ENCODE measurements around the gene ZFP90.
A peak's percentile ranks its signal among the peaks of the same experiment; 100 is the strongest.

The ZFP90 gene

DNA sequence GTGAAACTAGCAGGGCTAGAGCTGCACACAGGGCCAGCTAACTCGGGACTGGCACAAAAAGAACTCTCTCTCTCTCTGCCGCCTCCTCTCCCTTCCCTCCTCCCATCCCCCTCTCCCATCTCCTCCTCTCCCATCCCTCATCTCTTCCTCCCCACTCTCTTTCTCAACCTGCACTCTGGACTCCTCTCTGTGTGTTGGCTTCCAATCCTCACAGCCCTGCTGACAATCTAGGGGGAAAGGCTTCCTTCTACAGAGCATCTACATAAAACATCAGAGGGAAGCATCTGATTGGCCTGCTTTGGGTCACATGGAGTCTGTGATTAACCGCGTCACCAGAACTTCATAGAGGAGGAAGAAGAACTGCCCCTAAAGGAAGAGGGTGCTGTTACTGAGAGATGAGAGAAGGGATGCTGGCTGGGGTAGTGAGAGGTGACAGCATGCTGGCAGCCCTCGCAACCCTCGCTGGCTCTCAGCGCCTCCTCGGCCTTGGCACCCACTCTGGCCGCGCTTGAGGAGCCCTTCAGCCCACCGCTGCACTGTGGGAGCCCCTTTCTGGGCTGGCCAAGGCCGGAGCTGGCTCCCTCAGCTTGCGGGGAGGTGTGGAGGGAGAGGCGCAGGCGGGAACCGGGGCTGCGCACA lies 12.8 kb upstream of the ZFP90 start:
- no CpG with 5 or more reads among the region's 17 CpGs for WGBS (ENCODE audit: extremely low coverage, insufficient coverage, insufficient read length)

DNA sequence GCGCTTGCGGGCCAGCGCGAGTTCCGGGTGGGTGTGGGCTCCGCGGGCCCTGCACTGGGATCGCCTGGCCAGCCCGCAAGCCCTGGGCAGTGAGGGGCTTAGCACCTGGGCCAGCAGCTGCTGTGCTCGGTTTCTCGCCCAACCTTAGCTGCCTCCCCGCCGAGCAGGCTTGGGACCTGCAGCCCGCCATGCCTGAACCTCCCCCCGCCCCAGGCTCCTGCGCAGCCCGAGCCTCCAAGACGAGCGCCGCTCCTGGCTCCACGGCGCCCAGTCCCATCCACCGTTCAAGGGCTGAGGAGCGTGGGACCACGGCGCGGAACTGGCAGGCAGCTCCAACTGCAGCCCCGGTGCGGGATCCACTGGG lies 12.3 kb upstream of the ZFP90 start:
- no peak overlapping the region for H3K9ac ChIP-seq (ENCODE audit: low read length)
- no peak overlapping the region for H2AFZ ChIP-seq (ENCODE audit: insufficient read depth, low read length, poor library complexity)
- no peak overlapping the region for H3K27ac ChIP-seq (ENCODE audit: low read depth, low read length)
- peaks cover 6% of the 10 kb centered on the region for H3K79me1 ChIP-seq (ENCODE audit: low read length)
- H2BK12ac ChIP-seq (ENCODE audit: low read length), result no peak overlapping the region
- no peak for DNase-seq
- no peak overlapping the region for H3K23ac ChIP-seq (ENCODE audit: low read length)
- no peak overlapping the region for H3K14ac ChIP-seq (ENCODE audit: low read length)
- H3K36me3 ChIP-seq (ENCODE audit: control insufficient read depth in 1 of 2, insufficient read depth in 2 of 2, low read length in 2 of 2), result no peaks in the 10 kb centered on the region
- H3K4ac ChIP-seq (ENCODE audit: low read depth, low read length), result no peak overlapping the region
- H2BK5ac ChIP-seq (ENCODE audit: low read depth, low read length, poor library complexity), result no peak overlapping the region
- H2BK120ac ChIP-seq (ENCODE audit: insufficient read depth, low read length, poor library complexity), result no peak overlapping the region
- no peak overlapping the region for H4K12ac ChIP-seq (ENCODE audit: low read depth, low read length)
- H3K27me3 ChIP-seq (ENCODE audit: insufficient read depth, low read length), result no peaks in the 10 kb centered on the region
- no peak overlapping the region for H4K8ac ChIP-seq (ENCODE audit: low read depth, low read length)
- H4K91ac ChIP-seq (ENCODE audit: low read depth, low read length), result no peak overlapping the region
- no peaks in the 10 kb centered on the region for H3K79me2 ChIP-seq (ENCODE audit: control insufficient read depth, insufficient read depth, low read length, poor library complexity)
- no CpG with 5 or more reads among the region's 29 CpGs for WGBS (ENCODE audit: extremely low coverage, insufficient coverage, insufficient read length)
- H2AK5ac ChIP-seq (ENCODE audit: low read length), result no peak overlapping the region
- peaks cover 9 to 12% of the 10 kb centered on the region in 2 experiments for H3K4me1 ChIP-seq (ENCODE audit: control insufficient read depth in 1 of 2, insufficient read depth in 2 of 2, low read length in 2 of 2)
- H3K18ac ChIP-seq (ENCODE audit: low read length), result no peak overlapping the region
- no peak overlapping the region for H3K4me2 ChIP-seq (ENCODE audit: low read length)
- no peak overlapping the region for H3K4me3 ChIP-seq (ENCODE audit: low read depth, low read length)
- H3K9me3 ChIP-seq (ENCODE audit: insufficient read depth, low read depth, low read length), result peaks cover 2% of the 10 kb centered on the region

More for the DNA sequence above, 12.8 kb upstream of the ZFP90 start:
- Histone ChIP-seq H2BK120ac (ENCODE audit: insufficient read depth, low read length, poor library complexity) (no peak overlapping the region), H3K23ac (ENCODE audit: low read length) (no peak overlapping the region), H2BK5ac (ENCODE audit: low read depth, low read length, poor library complexity) (no peak overlapping the region), H4K12ac (ENCODE audit: low read depth, low read length) (no peak overlapping the region), H3K4me2 (ENCODE audit: low read length) (no peak overlapping the region), H3K4me3 (ENCODE audit: low read depth, low read length) (no peak overlapping the region), H3K36me3 (ENCODE audit: control insufficient read depth in 1 of 2, insufficient read depth in 2 of 2, low read length in 2 of 2) (no peaks in the 10 kb centered on the region), H3K4ac (ENCODE audit: low read depth, low read length) (no peak overlapping the region), H3K9me3 (ENCODE audit: insufficient read depth, low read depth, low read length) (peaks cover 2% of the 10 kb centered on the region), H2AK5ac (ENCODE audit: low read length) (no peak overlapping the region), H3K9ac (ENCODE audit: low read length) (no peak overlapping the region), H3K27me3 (ENCODE audit: insufficient read depth, low read length) (no peaks in the 10 kb centered on the region), H3K27ac (ENCODE audit: low read depth, low read length) (no peak overlapping the region), H3K79me1 (ENCODE audit: low read length) (peaks cover 6% of the 10 kb centered on the region), H3K79me2 (ENCODE audit: control insufficient read depth, insufficient read depth, low read length, poor library complexity) (no peaks in the 10 kb centered on the region), H3K4me1 (ENCODE audit: control insufficient read depth in 1 of 2, insufficient read depth in 2 of 2, low read length in 2 of 2) (peaks cover 9 to 12% of the 10 kb centered on the region in 2 experiments), H3K14ac (ENCODE audit: low read length) (no peak overlapping the region), H3K18ac (ENCODE audit: low read length) (no peak overlapping the region), H2BK12ac (ENCODE audit: low read length) (no peak overlapping the region), H2AFZ (ENCODE audit: insufficient read depth, low read length, poor library complexity) (no peak overlapping the region), H4K91ac (ENCODE audit: low read depth, low read length) (no peak overlapping the region), H4K8ac (ENCODE audit: low read depth, low read length) (no peak overlapping the region)
- no peak for DNase-seq

DNA sequence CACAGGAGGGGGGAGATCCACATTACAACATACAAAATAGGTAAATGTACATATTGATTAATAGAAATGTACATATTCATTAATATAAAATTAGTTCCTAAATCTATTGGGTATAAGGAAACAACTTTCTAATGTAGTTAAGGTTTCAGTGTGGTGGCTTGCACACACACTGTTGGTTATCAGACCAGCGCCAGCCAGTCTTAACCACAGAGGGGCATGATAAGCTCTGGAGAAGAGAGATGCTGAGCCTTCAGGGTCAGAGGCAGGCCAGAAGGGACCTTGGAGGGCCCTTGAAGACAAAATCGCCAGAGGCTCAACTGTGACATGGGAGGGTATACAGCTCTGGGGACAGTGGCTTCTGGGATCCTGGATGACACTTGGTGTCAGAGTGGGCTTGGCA lies 10.9 kb upstream of the ZFP90 start:
- Histone ChIP-seq H2BK5ac (ENCODE audit: low read depth, low read length, poor library complexity) (no peak overlapping the region), H3K27me3 (ENCODE audit: insufficient read depth, low read length) (no peaks in the 10 kb centered on the region), H2AFZ (ENCODE audit: insufficient read depth, low read length, poor library complexity) (no peak overlapping the region), H2BK12ac (ENCODE audit: low read length) (no peak overlapping the region), H3K9ac (ENCODE audit: low read length) (no peak overlapping the region), H3K79me1 (ENCODE audit: low read length) (peaks cover 6% of the 10 kb centered on the region), H3K23ac (ENCODE audit: low read length) (no peak overlapping the region), H3K4me3 (ENCODE audit: low read depth, low read length) (no peak overlapping the region), H3K9me3 (ENCODE audit: insufficient read depth, low read depth, low read length) (peaks cover 2% of the 10 kb centered on the region), H4K12ac (ENCODE audit: low read depth, low read length) (no peak overlapping the region), H2BK120ac (ENCODE audit: insufficient read depth, low read length, poor library complexity) (no peak overlapping the region), H3K4me1 (ENCODE audit: control insufficient read depth in 1 of 2, insufficient read depth in 2 of 2, low read length in 2 of 2) (peaks cover 9 to 12% of the 10 kb centered on the region in 2 experiments), H3K4me2 (ENCODE audit: low read length) (no peak overlapping the region), H2AK5ac (ENCODE audit: low read length) (no peak overlapping the region), H3K4ac (ENCODE audit: low read depth, low read length) (no peak overlapping the region), H3K18ac (ENCODE audit: low read length) (no peak overlapping the region), H4K8ac (ENCODE audit: low read depth, low read length) (no peak overlapping the region), H3K36me3 (ENCODE audit: control insufficient read depth in 1 of 2, insufficient read depth in 2 of 2, low read length in 2 of 2) (no peaks in the 10 kb centered on the region), H3K14ac (ENCODE audit: low read length) (no peak overlapping the region), H4K91ac (ENCODE audit: low read depth, low read length) (no peak overlapping the region), H3K79me2 (ENCODE audit: control insufficient read depth, insufficient read depth, low read length, poor library complexity) (no peaks in the 10 kb centered on the region), H3K27ac (ENCODE audit: low read depth, low read length) (no peak overlapping the region)
- no peak for DNase-seq
- WGBS (ENCODE audit: extremely low coverage, insufficient coverage, insufficient read length), result no CpG with 5 or more reads among the region's 2 CpGs

DNA sequence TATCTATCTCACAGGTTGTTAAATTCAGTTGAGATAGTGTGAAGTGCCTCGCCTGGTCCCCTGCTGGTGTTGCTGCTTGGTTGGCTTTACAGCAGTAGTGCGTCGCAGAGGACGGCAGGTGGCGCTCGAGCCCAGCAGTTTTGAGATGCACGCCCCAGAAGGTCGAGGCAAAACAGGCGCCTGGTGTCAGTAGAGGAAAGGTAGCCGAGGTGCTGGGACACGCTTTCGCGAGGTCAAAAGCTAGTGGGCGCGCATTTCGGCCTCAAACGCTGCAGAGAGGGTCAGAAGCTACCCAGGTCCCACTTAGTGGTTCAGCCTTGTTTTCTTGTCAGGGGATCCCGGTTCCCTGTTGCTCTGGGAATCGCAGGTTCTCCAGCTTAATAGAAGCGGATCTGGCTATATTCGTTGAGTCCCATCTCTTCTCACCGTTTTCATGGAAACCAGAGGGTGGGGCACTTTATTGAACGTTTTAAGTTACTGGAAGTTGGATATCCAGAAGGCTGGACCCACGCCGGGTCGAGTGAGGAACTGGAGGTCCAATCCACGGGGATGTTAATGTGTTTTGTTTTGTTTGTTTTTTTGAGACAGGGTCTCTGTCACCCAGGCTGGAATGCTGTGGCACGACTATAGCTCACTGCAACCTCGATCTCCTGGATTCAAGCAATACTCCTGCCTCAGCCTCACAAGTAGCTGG lies 10.3 kb upstream of the ZFP90 start:
- Histone ChIP-seq H2BK12ac (ENCODE audit: low read length) (no peak overlapping the region), H2AK5ac (ENCODE audit: low read length) (no peak overlapping the region), H3K4ac (ENCODE audit: low read depth, low read length) (no peak overlapping the region), H3K23ac (ENCODE audit: low read length) (no peak overlapping the region), H3K9me3 (ENCODE audit: insufficient read depth, low read depth, low read length) (peaks cover 2% of the 10 kb centered on the region), H4K12ac (ENCODE audit: low read depth, low read length) (no peak overlapping the region), H2BK120ac (ENCODE audit: insufficient read depth, low read length, poor library complexity) (no peak overlapping the region), H3K9ac (ENCODE audit: low read length) (no peak overlapping the region), H3K27ac (ENCODE audit: low read depth, low read length) (no peak overlapping the region), H3K36me3 (ENCODE audit: control insufficient read depth in 1 of 2, insufficient read depth in 2 of 2, low read length in 2 of 2) (no peaks in the 10 kb centered on the region), H3K4me1 (ENCODE audit: control insufficient read depth in 1 of 2, insufficient read depth in 2 of 2, low read length in 2 of 2) (peaks cover 9 to 12% of the 10 kb centered on the region in 2 experiments), H2BK5ac (ENCODE audit: low read depth, low read length, poor library complexity) (no peak overlapping the region), H3K18ac (ENCODE audit: low read length) (no peak overlapping the region), H3K79me2 (ENCODE audit: control insufficient read depth, insufficient read depth, low read length, poor library complexity) (no peaks in the 10 kb centered on the region), H3K79me1 (ENCODE audit: low read length) (peaks cover 6% of the 10 kb centered on the region), H3K27me3 (ENCODE audit: insufficient read depth, low read length) (no peaks in the 10 kb centered on the region), H2AFZ (ENCODE audit: insufficient read depth, low read length, poor library complexity) (no peak overlapping the region), H3K4me3 (ENCODE audit: low read depth, low read length) (no peak overlapping the region), H3K14ac (ENCODE audit: low read length) (no peak overlapping the region), H4K91ac (ENCODE audit: low read depth, low read length) (no peak overlapping the region), H4K8ac (ENCODE audit: low read depth, low read length) (no peak overlapping the region), H3K4me2 (ENCODE audit: low read length) (peak overlapping the region; percentile 39)
- no CpG with 5 or more reads among the region's 29 CpGs for WGBS (ENCODE audit: extremely low coverage, insufficient coverage, insufficient read length)
- DNase-seq, result peak; percentile 74 to 91
